CD4-positive, alpha-beta T cell treated with Interleukin-10 for 1 hour (primary cell): ENCODE data around the gene HMSD.
"Not testable (repeated sequence)": the region's sequence is repeated elsewhere in the genome, so short reads cannot be mapped to it uniquely, and the experiment has no call there.

Source experiments
- DNase-seq: peaks from one replicate; pipeline ENCODE4 v3.0.0-alpha.2; 2020

The HMSD gene, protein sequence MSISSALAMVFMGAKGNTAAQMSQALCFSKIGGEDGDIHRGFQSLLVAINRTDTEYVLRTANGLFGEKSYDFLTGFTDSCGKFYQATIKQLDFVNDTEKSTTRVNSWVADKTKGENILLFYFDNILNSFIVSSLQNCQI

DNA sequence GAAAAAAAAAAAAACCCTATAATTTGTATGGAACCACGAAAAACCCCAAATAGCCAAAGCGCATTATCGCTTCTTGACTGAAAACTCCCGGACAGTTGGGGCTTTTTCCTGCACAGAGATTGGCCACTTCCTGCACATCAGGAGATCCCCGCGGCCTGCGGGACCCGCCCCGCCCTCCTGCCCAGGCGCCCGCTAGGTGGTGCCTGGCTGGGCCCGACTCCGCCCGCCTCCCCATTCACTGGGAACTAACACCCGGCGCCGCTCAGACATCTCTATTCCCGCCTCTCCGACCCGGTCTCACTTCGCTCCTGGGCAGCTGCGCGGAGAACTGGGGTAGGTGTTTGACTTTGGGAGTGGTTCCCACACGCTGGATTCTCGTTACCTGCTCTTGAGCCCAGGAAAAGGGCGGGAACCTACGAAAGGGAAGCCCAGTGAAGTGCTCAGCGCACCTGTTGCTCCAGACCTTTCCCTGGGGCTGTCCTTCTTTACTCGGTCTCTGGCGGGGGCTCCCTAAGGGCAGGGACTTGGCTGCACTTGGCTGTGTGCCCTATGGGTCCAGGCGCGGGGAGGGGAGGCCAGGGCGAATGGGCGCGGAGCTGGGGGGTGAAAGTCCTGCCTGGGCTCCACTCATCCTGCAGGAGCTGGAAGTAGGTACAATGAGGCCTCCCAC, at the start of gene HMSD:
Gene HMSD (plus strand): TSS at position 234 of the 670 bp plus-strand sequence. CDS start 4,155 bp downstream, outside the sequence.
- peak; percentile 60 for DNase-seq

- no peak for DNase-seq
Measured at GRCh38 chr18:63903851-63904570, 45.1 kb upstream of the HMSD start.

DNA sequence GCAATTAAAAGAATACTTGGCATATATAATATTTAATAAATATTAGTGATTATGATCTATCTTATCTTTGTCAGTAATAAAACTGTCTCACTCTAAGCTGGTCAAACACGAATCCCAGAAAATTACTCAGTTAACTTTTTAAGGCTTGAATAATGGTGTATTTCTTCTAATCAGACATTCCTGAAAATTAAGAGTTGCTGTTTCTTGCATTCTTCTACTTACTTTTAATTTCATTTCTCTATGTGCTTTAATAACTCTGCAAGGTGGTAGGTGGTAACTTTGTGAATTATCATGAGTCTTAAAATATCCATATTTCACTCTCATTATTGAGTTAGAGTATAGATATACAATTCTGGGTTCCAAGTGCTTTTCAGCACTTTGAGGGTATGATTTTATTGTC, 44.4 kb upstream of the HMSD start:
- DNase-seq, result no peak

- DNase-seq, result no peak
Measured at GRCh38 chr18:63905361-63905760, 43.7 kb upstream of the HMSD start.

- DNase-seq, result no peak
Measured at GRCh38 chr18:63906056-63906455, 43.0 kb upstream of the HMSD start.

DNA sequence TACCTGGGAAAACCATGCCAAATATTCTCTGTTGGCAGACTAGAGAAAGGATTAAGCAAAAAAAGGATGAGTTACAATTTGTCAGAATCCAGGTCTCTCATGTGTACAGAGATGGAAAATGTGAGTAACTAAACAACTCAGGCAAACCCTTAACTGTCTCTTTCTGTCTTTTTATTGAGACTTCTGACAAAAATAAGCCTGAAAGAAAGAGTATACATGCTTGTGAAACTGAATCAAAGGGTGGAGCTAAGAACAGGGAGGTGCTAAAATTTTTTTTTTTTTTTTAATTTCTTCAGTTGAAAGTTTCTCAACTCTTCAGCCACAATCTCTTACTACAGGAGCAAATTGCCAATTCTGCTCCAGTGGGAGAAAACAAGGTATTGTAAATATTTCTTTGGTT, 41.4 kb upstream of the HMSD start, which contains the start of gene SERPINB10:
Gene SERPINB10 (plus strand): TSS at position 295 of the 400 bp plus-strand sequence. CDS start 7,553 bp downstream, outside the sequence.
- no peak for DNase-seq

DNA sequence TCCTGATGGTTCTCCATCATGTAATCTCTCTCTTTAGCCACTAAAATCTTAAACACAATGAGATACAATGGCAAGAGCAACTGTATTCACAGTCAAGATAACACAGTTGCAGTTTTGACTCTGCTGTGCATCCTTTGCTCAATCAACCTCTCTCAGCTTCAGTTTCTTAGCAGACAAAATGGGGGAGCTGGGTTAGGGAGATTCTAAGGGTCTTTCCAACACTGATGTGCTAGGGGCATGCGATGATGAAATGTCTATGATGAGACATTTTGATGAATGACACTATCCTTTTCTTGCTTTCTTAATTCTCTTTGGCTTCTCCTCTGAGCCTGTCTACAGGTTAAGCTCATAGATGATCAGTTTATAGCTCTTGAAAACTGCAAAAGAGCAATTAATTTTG, 40.2 kb upstream of the HMSD start:
- DNase-seq, result no peak

DNA sequence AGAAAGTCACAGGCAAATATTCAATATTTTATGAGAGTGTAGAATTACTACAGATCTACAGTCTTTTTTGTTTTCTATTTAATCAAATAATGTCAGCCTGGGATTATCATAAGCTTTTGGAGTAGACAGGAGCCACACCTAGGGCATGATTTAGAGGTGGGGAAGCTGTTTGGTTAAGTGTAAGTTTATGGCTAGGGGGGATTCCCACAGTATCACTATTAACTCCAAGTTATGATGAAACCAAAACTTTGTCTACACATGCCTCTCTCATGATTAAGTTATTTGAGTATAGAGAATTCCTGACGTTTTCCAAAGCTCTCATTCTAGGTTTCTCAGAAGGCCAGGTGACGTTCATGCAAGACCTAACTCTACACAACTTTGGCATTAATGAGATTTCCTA, 39.2 kb upstream of the HMSD start:
- no peak for DNase-seq

DNA sequence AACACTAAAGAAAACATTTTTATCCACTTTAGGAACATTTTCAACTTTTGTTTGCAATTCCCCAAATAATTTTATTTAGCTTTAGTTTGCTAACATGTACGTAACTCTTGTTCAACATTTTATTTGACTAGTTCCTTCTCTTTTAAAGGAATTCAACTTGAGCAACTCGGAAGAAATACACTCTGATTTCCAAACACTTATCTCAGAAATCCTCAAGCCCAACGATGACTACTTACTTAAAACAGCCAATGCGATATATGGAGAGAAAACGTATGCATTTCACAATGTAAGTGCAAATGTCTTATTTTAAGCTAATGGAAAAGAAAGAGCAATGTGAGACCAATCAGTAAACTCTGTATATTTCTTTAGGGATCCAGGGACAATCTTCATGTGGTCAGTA, 31.3 kb upstream of the HMSD start:
- DNase-seq, result no peak

DNA sequence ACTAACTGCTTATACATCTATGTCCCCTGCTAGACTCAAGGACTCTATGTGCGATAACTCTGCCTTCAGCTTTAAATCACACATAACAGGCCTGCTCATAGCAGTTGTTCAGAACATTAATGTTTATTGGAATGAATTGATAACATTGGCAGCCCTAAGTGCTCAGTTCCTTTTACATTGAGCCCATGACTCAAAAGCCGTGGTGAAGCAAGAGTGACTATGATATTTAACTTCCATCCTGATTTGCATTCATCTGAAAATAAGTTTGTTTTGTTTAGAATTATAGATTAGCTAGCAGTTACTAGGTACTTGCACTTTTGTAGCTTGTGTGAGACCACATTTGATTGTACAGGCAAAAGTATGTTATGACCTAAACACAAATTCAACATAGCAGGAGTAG, 27.1 kb upstream of the HMSD start:
- DNase-seq, result no peak

DNA sequence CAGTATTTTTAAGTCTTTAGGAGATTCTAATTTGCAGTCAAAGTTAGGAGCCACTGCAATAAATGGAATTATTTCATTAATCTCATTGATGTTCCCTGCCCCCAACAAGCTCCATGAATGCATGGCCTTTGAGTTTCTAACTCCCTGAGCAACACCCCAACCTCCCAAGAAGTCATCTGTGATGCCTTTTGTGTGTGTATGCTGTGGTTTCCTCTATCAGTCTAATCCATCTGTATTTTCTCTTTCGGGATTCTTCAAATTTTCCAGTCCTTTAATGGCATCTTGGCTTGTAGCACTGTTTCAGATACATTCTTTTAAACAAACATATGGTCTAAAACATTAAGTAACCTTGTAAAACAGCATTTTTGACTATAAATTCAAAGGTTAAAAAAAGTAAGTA, 24.6 kb upstream of the HMSD start:
- DNase-seq, result no peak

DNA sequence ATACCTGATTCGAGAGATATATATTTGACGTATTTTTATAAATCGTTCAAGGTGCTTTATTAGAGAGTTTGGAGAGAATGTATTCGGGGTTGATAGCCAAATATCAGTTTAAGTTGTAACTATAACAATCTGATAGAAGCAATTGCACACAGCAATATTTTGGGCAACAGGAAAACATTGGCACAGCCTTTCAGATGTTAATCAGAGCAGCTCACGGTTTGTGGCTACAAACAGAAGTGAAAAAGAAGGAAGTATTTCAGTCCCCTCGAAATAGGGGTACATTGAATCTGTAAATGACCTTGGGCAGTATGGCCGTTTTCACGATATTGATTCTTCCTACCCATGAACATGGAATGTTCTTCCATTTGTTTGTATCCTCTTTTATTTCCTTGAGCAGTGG, 20.8 kb upstream of the HMSD start:
- DNase-seq, result no peak

GRCh38 chr18:63929369-63929768, 19.7 kb upstream of the HMSD start:
- DNase-seq, result not testable (repeated sequence)

- no peak for DNase-seq
Measured at GRCh38 chr18:63930773-63931354, 18.2 kb upstream of the HMSD start.

DNA sequence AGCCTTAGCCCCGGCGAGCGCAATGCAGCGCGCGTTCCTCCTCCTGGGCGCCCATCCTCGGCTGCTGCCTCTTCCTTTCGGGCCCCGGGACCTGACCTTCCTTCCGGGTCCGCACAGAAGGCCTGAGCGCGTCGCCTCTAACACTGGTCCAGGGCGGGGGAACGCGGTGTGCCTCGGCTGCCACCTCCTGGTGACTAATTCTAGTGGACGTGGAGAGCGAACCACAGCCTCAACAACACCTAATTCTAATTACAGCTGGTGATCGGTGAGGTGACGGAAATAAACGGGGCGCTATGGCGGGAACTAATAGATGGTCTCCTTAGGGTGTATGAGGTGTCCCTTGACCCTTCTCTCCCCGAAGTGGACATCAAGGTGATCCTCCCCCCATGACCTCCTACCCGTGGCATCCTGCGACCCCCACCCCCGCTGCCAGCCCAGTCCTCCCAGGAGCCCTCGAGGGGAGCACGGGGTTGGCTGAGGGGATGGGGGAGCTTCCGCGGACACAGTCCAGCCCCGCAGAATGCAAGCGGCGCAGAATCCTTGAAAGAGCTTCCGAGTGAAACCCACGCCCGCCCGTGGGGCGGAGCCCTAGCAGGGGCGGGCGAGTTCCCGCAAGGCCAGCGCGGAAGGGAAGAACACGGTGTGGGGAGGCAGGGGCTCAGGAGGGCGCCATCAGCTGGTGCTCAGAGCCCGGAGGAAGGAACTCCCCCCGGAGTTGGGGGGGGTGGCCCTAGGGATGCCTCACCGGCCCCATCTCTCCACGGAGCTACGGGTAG, 12.8 kb upstream of the HMSD start:
- peak; percentile 60 for DNase-seq

GRCh38 chr18:63936932-63937393, 12.1 kb upstream of the HMSD start:
- DNase-seq, result no peak

DNA sequence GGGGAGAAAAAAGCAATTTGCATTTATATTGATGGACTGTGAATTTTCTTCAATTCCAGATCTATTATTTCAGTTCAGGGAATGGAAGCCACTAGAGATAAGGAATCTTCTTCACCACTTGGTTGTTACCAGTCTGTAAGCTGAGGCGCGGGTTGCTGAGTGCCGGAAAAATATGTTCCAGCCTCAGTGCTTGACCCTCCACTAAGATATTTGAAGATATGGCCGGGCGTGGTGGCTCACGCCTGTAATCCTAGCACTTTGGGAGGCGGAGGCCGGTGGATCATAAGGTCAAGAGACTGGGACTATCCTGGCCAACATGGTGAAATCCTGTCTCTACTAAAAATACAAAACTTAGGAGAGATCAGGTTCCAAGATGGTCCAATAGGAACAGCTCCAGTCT, 9.1 kb upstream of the HMSD start:
- no peak for DNase-seq

DNA sequence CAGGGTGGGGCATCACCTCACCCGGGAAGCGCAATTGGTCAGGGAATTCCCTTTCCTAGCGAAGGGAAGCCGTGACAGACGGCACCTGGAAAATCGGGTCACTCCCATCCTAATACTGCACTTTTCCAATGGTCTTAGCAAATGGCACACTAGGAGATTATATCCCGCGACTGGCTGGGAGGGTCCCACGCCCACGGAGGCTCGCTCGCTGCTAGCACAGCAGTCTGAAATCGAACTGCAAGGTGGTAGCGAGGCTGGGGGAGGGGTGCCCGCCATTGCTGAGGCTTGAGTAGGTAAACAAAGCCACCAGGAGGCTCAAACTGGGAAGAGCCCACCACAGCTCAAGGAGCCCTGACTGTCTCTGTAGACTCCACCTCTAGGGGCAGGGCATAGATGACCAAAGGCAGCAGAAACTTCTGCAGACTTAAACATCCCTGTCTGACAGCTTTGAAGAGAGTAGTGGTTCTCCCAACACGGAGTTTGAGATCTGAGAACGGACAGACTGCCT, 8.5 kb upstream of the HMSD start:
- not testable (repeated sequence) for DNase-seq

- no peak for DNase-seq
Measured at GRCh38 chr18:63947051-63947790, 1.9 kb upstream of the HMSD start.

- DNase-seq, result no peak
Measured at GRCh38 chr18:63951302-63951705, 2.2 kb downstream of the HMSD start.

GRCh38 chr18:63953811-63954210, 4.7 kb downstream of the HMSD start:
- DNase-seq, result no peak

GRCh38 chr18:63956755-63957154, 7.7 kb downstream of the HMSD start:
- no peak for DNase-seq
